Fibroblast of skin of abdomen (primary cell): ENCODE data around the gene TMEM161A. TPM values are rescaled to one million over a fixed set of nuclear protein-coding genes. Genes with fewer than 3 reads are reported as not detected.
"Not testable (repeated sequence)": the region's sequence is repeated elsewhere in the genome, so short reads cannot be mapped to it uniquely, and the experiment has no call there.

Source experiments
- DNase-seq: peaks from one replicate; pipeline ENCODE4 v3.0.0-alpha.2; 2013
- polyA plus RNA-seq, 2 experiments: library from polyadenylated mRNA; unstranded; fragments of 120-200 nt; gene quantifications; one replicate each; pipeline ENCODE4 v1.2.1, GENCODE V29; 2013; ENCODE audit not compliant: insufficient read length in 2 of 2

Gene TMEM161A
- polyA plus RNA-seq (2013, experiment 1 of 2; ENCODE audit: insufficient read length), result 25.5 TPM
- polyA plus RNA-seq (2013, experiment 2 of 2; ENCODE audit: insufficient read length), result 28.7 TPM

DNA sequence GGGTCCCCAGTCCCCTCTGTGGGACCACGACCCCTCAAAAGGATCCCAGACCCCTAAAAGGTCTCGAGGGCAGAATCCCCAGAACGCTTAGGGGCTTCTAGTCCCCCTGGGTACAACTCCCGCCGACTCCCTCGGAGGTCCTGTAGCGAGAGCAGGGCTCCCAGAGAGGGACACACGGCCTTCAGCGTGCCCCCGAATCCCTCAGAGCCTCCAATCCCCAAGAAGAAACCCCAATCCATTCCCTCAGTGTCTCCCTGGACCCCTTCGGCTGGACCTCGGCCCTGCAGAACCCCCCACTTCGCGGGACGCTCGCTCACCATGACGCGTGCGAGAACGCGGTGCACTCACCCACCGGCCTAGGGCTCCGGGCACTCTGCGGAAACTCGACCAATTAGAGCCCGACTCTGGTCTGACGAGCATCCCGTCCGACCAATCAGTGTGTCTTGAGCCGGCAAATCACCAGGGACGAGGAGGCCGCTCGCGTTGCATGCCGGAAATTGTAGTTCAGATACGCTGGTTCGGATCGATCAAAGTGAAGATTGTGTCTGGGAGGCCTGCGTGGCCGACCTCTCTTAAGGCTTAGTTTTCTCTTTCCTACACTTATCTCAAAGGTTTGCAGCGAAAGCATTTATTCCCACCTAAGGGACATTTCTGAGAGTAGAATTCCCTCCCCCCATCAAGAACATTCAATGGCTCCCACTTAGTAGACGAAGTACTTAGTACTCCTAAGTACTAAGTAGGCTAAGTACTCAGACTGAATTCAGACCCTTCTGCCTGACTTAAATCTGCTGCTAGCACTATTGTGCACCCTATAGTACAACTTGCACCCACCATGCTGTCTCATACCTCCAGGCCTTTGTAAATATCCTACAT lies at the start of gene TMEM161A:
TSS of gene TMEM161A (minus strand) at position 370 of the 873 bp plus-strand sequence. CDS start at position 320, 50 bp downstream.
- DNase-seq, result peak; percentile 99

DNA sequence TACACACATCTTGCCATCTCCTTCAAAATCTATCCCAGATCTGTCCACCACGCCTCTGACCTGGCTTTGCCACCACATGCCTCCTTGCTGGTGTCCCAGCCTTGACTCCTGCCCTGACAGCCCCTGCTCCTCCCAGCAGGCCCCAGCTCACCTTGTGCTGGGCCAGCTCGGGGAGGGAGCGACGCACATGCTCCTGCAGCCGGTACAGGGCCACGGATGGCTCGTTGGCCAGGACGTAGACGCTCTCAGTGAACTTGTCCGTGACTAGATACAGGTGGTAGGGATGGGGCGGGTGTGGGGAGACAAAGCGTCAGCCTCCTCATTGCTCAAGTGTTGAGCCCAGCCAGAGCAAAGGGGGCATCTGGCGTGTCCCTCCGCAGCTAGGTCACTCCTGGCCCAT lies 48.5 kb upstream of the TMEM161A start:
- no peak for DNase-seq

DNA sequence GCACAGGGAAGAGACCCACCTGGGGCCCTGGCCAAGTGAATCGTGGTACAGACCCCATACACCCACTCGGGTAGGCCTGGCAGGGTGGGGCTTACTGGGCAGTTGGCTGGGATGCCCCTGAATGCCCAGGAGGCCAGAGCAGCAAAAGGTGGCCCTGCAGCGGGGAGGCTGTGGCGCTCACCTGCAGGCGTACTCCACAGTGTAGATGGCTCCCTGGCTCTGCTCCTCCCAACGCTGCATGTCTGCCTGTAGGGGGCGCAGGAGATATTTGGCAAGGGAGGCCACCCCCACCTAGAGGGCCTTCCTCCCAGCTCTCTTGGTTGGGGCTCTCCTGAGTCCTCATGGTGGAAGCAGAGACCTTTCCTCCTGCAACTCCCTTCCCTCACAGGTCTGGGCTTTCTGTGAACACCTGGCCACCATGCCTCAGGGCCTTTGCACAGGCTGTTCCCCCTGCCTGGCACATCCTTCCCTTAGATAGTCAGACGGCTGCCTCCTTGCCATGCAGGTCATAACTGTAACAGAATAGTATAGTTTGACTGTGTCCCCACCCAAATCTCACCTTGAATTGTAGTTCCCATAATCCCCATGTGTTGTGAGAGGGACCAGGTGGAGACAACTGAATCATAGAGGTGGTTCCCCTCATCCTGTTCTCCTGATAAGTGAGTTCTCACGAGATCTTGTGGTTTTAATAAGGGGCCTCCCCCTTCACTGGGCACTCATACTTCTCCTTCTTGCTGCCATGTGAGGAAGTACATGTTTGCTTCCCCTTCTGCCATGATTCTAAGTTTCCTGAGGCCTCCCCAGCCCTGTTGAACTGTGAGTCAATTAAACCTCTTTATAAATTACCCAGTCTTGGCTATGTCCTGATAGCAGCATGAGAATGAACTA lies 47.8 kb upstream of the TMEM161A start:
- DNase-seq, result peak; percentile 21

DNA sequence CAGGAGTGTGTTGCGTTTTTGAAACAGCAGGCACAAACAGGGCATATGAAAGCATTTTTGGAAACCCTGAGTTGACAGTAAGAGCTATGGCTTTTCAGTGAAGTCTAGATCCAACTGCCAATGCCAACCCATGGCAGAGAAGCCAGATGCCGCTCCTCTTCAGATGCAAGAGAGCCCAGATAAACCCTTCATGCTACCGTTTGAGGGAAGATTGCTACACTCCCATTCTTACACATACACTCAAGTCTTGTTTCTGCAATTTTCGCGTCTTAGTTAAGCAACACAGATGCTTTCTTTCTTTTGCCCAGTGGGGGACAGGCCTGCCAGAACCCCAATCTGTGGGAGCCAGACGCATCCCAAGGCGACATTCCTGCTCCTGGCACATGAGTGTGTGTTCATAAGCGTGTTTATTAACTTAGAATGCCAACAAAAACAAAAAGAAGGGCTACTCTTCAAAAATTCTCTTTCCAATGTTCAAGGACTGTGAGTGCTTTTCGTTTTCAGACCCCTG lies 43.3 kb upstream of the TMEM161A start:
- no peak for DNase-seq

DNA sequence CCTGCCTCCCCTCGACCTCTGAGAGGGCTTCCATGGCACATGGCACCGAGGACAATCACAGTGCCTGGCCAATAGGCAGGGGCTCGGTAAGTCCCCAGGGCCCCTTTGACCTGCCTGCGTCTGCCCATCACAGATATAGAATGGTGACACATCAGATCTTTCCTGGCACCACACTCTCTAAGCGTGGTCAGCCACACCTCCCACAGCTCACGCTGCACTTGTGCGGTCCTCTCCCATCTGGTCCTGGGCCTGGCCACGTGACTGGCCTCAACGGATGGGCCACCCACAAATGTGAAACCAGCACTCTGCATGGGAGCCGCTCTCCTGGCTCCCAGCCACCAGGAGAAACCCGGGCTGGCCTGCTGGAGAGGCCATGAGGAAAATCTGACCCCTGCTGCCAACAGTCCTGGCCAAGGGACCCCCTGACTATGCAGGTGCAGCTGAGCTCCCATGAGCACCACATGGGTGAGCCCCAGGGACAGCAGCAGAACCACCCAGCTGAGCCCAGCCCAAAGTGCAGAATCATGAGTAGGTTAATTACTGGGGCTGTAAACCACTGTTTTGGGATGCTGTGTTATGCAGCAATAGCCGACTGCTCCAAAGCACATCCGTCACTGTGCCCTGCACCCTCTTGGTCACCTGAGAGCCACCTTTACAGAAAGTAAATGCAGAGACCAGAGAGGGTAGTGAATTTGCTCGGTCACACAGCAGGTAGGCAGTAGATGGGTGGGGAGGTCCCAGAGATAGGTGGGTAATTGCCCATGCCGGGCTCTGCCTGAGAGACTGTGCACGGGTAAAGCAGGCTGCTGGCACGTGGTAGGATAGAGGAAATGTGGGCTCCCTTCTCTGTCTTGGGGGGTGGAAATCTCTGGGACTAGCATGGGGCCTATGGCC lies 41.5 kb upstream of the TMEM161A start:
- DNase-seq, result no peak

DNA sequence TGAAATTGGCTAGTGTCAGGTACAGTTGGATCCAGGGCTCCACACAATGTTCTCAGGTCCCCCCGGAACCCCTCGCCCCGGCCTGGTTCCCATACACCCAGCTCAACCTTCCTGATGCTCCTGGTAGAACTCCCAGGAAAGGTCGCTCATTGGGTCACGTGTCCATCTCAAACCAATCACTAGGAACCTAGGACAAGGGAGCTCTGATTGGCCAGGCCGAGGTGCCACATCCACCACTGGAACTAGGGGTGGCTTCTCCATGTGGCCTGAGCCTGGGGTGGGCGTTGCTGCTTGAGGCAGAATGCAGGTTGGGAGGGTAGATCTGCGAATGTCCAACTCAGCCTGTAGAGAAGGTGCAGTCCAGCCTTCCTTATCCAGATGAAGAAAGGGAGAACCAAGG lies 38.7 kb upstream of the TMEM161A start:
- no peak for DNase-seq

DNA sequence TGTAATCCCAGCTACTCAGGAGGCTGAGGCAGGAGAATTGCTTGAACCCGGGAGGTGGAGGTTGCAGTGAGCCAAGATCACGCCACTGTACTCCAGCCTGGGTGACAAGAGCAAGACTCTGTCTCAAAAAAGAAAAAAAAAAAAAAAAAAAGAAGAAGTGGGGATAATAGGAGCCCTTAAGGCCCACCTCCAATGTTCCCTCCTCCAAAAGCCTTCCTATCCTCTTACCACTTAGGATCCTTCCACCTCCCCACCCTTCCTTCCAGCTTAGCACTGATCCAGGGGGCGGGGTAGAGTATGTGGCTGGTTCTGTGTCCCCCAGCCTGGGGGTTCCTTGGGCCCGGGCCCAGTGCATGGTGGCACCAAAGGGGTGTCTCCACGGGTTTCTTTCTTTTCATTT lies 35.0 kb upstream of the TMEM161A start:
- not testable (repeated sequence) for DNase-seq

DNA sequence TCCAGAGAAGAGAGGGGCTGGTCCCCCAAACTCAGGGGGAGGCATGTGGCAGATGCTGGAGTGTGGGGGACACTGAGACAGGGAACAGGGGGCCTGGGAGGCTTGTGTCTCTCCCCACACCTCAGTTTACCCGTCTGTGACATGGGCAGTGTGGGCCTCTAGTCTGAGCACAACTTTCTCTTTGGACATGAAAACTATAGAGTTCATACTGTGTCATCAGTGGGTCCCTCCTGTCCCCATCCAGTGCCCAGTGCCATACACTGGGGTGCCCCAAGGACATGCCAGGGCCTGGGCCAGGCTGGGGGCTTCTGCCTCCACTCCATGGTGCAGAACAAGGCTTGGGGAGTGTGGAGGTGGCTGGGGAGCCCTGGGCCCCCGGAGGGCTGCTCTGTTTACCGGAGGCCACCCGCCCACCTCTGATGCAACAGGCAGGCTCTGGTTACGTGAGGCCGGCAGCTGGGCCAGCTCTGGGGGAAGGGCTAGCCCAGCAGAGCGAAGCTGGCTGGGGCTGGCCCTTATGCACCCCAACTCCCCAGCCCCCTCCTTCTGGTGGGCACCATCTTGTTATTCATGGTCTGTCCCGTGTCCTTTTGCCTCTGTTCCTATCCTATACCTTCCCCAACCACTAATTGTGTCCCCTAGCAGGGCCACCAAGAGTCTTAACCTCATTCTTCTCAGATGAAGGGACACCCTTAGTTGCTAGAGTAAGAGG lies 33.7 kb upstream of the TMEM161A start:
- peak; percentile 81 for DNase-seq

DNA sequence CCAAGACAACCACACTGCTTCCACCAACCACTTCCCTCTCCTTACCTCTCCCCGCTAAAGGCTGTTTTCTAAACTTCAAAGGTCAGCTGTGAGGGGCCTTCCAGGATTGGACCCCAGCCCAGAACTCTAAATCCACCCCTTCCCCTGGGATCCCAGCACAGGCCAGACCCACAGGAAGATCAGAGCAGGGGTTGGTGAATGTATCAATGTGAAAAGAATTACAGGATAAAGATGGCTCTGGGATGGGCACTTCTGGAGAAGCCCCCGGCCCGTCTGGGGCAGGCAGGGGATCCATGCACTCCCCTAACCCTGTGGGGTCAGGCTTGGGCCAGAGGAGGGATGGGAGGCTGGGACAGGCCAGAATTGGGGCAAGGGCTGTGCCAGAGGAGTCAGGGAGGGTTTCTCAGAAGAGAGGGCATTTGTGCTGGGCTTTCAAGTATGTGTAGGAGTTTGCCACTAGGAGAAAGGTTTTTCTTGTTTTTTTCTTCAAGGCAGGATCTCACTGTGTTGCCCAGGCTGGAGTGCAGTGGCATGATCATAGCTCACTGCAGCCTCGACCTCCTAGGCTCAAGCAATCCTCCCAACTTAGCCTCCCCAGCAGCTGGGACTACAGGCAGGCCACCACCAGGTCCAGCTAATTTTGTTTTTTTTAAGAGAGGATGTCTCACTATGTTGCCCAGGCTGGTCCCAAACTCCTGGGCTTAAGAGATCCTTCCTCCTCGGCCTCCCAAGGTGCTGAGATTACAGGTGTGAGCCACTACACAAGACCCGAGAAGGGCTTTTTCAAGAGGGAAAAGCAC lies 32.8 kb upstream of the TMEM161A start:
- DNase-seq, result peak; percentile 18

DNA sequence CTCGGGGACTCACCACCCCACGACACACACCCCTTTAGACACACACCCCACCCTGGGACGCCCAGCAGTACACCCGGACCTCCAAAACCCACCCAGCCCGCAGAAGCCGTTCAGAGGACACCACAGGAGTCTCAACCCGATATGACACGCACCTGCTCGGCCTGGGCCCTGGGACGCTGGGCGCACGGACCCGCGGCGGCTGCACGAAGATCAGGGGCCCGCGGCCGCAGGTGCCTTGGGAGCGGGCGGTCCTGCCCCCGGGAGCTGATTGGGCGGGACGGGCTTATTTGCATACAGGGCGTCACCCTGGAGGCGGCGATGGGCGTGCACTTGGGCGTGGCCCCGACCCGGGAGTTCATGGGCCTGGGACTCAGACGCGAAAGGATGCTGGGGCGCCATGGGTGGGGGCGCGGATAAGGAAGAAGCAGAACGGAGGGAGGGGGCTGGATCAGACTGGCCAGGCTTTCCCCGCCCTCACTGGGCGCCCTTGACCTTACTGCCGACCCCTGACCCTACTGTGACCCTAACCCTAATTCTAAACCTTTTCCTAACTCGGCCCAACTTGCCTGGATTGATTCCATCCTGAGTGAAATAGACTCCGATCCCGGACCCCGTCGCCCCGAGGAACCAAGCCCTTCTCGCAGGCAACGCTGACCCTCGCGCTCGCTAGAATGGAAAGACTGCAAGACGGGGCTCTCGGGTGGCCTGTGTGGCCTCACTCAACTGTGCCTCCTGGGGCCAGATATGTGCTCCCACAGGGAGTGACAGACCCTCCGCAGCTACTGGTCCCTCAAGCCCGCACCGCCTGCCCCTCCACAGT lies 32.0 kb upstream of the TMEM161A start, which contains the start of gene MEF2B:
TSS of gene MEF2B (minus strand) at position 211 of the 820 bp plus-strand sequence. CDS start 19,528 bp downstream, outside the sequence.
- DNase-seq, result peak; percentile 50

DNA sequence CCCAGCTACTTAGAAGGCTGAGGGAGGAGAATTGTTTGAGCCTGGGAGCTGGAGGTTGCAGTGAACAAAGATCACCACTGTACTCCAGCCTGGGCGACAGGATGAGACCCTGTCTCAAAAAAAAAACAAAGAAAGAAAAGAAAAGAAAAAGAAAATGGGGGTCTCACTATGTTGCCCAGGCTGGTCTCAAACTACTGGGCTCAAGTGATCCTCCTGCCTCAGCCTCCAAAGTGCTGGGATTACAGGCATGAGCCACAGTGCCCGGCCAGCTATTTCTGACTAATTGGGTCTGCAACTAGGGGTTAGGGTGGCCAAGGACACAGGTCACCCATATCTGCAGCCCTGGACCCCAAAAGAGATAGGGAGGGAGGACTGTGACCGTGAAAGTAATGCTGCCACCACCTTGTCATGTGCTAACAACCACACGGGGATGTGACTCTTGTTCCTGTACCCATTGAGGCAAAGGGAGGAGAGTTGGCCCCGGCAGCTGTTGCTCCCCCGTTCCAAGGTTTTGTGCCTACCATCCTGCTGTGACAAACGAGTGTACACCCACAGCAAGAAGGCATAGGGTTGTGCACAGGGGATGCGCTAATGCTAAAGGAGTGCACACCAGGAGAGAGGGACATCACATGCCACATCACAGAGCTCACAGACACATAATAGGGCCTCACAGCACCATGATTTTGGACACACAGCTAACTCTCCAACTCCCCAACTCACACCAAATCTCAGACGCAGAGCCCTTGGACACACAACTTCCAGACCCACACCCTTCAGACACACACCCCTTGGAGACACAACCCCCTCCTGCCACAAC lies 31.2 kb upstream of the TMEM161A start:
- no peak for DNase-seq

DNA sequence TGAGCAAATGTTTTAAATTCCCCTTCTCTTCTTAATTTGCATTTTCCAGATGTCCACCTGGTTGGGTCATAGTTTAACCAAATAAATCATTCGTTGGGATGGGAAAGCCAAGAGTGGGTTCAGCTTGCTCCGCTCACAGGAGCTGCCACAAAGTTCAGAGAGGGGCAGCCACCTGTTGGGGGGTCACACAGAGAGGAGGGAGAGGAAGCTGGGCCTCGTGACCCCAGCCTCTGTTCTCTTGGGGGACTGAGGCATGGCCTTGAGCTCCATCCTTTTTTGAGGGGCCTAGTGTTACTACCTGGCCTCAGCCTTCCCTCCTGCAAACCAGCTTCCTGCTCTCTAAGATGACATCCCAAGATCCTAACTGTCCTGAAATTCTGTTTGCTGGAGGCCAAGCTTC lies 29.3 kb upstream of the TMEM161A start:
- no peak for DNase-seq

DNA sequence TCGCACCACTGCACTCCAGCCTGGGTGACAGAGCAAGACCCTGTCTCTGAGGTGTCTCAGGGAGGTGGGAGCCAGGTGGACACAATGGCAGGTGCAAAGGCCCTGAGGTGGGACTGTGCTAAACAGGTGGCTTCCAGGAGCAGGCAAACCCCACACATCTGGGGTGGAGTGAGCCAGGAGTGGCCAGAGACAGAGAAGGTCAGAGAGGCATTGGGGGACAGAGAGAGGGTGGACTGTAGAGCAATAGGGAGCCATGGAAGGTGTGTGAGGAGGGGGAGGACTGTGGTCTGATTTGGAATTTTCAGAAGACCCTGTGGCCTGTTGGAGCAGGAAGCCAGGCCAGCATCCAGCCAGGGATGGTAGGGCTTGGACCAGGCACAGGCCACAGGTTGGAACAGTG lies 27.1 kb upstream of the TMEM161A start:
- no peak for DNase-seq

DNA sequence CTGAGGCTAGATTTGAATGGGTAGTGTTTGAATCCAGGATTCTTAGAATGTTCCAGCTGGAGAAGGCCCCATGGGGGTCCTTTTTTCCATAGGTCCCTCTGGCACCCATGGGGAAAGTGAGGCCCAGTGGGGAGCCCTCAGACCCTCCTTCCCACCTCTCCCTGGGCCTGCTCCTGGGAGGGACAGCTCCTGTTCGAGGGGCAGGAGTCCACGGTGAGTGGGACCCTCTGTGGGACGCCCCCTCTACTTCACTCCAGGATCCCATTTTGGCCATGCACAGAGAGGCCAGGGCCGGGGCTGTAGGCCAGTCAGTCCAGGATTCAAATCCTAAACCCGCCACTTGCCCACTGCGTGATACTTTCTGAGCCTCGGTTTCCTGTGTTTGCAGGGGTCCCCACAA lies 24.2 kb upstream of the TMEM161A start:
- DNase-seq, result no peak

DNA sequence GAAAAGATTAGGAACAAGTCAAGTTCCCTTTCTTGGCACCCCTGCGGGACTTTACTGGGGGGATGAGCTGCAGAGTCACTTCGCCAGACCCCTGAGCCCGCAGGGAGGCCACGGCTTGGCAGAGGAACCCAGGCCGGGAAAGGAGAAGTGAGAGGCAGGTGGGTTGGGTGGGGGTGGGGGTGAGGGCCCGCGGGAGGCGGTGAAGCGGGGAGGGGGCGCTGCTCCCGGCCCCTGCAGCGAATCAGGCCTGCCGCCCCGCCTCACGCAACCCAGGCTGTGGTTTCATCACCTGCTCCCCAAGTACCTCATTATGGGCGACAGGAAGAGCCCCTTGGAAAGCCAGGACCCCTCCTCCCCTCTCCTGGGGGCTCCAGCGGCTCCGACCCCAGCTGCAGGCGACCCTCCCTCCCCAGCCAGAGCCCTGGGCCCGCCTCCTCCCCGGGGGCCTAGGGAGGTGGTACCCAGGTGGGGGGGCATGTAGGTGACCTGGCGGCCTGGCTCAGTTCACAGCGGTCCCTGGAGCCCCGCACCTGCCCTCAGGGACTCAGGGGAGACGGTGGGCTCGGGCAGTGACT lies 22.3 kb upstream of the TMEM161A start:
- DNase-seq, result no peak

DNA sequence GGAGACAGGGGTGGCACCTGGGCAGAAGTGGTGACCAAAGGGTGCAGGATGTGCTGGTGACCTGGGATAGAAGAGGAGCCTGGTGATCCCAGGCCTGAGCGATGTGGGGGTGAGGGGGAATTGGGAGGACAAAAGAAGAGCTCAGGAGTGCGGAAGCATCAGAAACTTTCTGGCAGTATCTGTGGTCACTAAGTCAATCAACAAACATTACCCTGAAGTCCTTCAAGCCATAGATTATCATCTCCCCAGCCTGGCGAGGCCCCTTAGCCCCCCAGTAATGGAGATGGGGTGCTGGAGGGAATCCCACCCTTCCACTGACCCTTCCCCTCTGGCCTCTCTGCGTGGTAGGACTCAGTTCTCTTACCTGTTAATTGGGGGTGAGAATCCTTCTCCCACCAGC lies 21.3 kb upstream of the TMEM161A start:
- no peak for DNase-seq

DNA sequence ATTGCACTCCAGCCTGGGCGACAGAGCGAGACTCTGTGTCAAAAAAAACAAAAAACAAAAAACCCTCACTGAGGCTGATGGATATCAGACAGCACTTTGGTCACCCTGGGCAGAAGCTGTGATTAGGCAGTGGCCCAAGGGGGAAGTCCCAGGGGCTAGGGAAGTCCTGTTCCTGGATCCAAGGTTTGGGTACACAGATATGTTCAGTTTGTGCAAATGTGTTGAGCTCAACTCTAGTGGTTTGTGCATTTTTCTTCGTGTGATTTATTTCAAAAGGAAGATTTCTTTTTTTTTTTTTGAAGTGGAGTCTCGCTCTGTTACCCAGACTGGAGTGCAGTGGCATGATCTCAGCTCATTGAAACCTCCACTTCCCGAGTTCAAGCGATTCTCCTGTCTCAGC lies 19.5 kb upstream of the TMEM161A start:
- DNase-seq, result no peak
